Activated naive CD4-positive, alpha-beta T cell treated with anti-CD3 and anti-CD28 coated beads, Interleukin-2, amount 10 ng/mL, durations not matched to agents 7 days and 5 days (primary cell): Measurements from ENCODE around the gene RAB5A.
"Not testable (repeated sequence)": the region's sequence is repeated elsewhere in the genome, so short reads cannot be mapped to it uniquely, and the experiment has no call there.

Source experiments
- CTCF ChIA-PET: fragments of 350-600 bp; sonication (Branson Sonifier 250); formaldehyde crosslinking; loops from one replicate; lab custom pipeline; 2021; ENCODE audit warnings: antibody characterized with exemption; lab: Charles Lee
- DNase-seq: peaks from one replicate; pipeline ENCODE4 v3.0.0-alpha.2; 2020
- H3K27ac Mint-ChIP-seq: one replicate; pipeline ENCODE4 v1.8.0; 2021; ENCODE audit warnings: mild to moderate bottlenecking, moderate library complexity, mixed read lengths
- H3K27me3 Mint-ChIP-seq: one replicate; pipeline ENCODE4 v1.8.0; 2021; ENCODE audit warnings: mild to moderate bottlenecking, mixed read lengths
- H3K36me3 Mint-ChIP-seq: one replicate; pipeline ENCODE4 v1.8.0; 2021; ENCODE audit warnings: mixed read lengths
- H3K4me1 Mint-ChIP-seq: one replicate; pipeline ENCODE4 v1.8.0; 2021; ENCODE audit warnings: mixed read lengths
- H3K4me3 Mint-ChIP-seq: one replicate; pipeline ENCODE4 v1.8.0; 2021; ENCODE audit warnings: mild to moderate bottlenecking, moderate library complexity, mixed read lengths
- H3K9me3 Mint-ChIP-seq: one replicate; pipeline ENCODE4 v1.8.0; 2021; ENCODE audit warnings: mixed read lengths

The RAB5A gene

DNA sequence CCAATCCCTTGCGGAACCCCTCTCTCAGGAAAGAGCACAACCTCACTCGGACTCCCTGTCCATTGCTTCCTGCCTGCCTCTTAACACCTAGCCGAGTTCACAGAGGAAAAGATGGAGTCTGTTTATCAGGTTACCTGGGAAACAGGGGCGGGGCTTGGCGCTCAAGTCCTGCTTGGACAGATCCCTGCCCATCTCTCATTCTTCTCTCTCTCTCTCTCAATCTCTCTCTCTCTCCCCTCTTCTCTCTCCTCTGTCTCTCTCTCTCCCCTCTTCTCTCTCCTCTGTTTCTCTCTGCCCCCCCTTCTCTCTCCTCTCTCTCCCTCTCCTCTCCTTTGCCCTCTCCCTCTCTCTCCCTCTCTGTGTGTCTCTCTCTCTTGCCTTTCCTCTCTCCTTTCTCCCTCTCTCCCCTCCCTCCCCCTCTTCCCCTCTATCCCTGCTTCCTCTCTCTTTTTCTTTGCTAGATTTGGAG, 12.8 kb upstream of the RAB5A start, which contains the start of gene EFHB:
EFHB (minus strand) TSS at position 120 of the 469 bp plus-strand sequence. CDS start 199 bp downstream, outside the sequence.
- peaks cover 3% of the 10 kb centered on the region for H3K36me3 Mint-ChIP-seq
- no peaks in the 10 kb centered on the region for H3K9me3 Mint-ChIP-seq
- DNase-seq = peak; percentile 38
- CTCF ChIA-PET = no interaction called here
- peaks cover 27% of the 10 kb centered on the region for H3K4me1 Mint-ChIP-seq
- peak within 1 kb of the TSS; percentile 16 for H3K27ac Mint-ChIP-seq
- no peak within 1 kb of the TSS for H3K4me3 Mint-ChIP-seq
- peaks cover 20% of the 10 kb centered on the region for H3K27me3 Mint-ChIP-seq

GRCh38 chr3:19937459-19938294, 9.2 kb upstream of the RAB5A start:
- no peak overlapping the region for H3K27ac Mint-ChIP-seq
- no peaks in the 10 kb centered on the region for H3K9me3 Mint-ChIP-seq
- peaks cover 9% of the 10 kb centered on the region for H3K4me1 Mint-ChIP-seq
- H3K27me3 Mint-ChIP-seq = peaks cover 14% of the 10 kb centered on the region
- peaks cover 3% of the 10 kb centered on the region for H3K36me3 Mint-ChIP-seq
- no peak for DNase-seq
- CTCF ChIA-PET = interaction anchor here (1.2 kb wide), 1 partner anchor 10 kb away, joined by 3 read pairs; no protein-coding TSS in a partner anchor
- H3K4me3 Mint-ChIP-seq = no peak overlapping the region

DNA sequence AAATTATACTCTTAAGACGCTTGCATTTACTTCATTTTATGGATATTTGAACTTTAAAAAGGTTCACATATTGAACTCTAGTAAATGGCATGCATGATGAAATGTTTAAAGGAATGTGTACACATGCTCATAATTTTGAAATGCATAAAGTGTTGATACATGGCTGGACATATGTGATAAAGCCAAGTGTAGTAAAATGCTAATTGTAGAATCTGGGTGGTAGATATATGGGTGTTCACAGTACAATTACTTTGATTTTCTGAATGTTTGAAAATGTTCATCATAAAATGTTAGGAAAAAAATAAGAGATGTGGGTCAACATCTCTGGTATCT, 8.6 kb upstream of the RAB5A start:
- H3K4me3 Mint-ChIP-seq = no peak overlapping the region
- no peaks in the 10 kb centered on the region for H3K9me3 Mint-ChIP-seq
- H3K27me3 Mint-ChIP-seq = peaks cover 12% of the 10 kb centered on the region
- CTCF ChIA-PET = no interaction called here
- no peak overlapping the region for H3K27ac Mint-ChIP-seq
- peaks cover 3% of the 10 kb centered on the region for H3K36me3 Mint-ChIP-seq
- DNase-seq = no peak
- peaks cover 8% of the 10 kb centered on the region for H3K4me1 Mint-ChIP-seq

- H3K4me3 Mint-ChIP-seq = no peak overlapping the region
- peaks cover 4% of the 10 kb centered on the region for H3K36me3 Mint-ChIP-seq
- no peaks in the 10 kb centered on the region for H3K27me3 Mint-ChIP-seq
- no peak overlapping the region for H3K27ac Mint-ChIP-seq
- CTCF ChIA-PET = no interaction called here
- no peaks in the 10 kb centered on the region for H3K9me3 Mint-ChIP-seq
- H3K4me1 Mint-ChIP-seq = peaks cover 11% of the 10 kb centered on the region
- no peak for DNase-seq
Measured at GRCh38 chr3:19940643-19941042, 6.3 kb upstream of the RAB5A start.

DNA sequence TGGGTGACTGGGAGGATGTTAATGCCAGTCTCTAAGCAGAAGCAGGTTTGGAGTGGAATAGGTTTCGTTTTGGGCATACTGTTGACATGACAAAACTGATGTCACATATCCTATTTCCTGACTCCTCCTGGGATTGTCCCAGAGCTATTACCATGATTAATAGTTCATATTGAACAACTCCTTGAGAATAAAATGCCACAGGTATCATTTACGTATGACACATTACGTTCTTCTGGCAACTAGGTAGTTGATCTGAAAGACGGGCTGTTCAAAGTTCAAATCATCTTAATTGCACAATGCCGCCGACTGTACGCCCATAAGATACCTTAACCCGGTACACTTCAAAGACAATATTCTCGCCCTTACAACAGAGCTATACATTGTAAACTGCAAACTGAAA, 1.4 kb upstream of the RAB5A start:
- peaks cover 6% of the 10 kb centered on the region for H3K27me3 Mint-ChIP-seq
- peak overlapping the region; percentile 57 for H3K4me3 Mint-ChIP-seq
- H3K36me3 Mint-ChIP-seq = peaks cover 7% of the 10 kb centered on the region
- DNase-seq = no peak
- H3K9me3 Mint-ChIP-seq = no peaks in the 10 kb centered on the region
- CTCF ChIA-PET = no interaction called here
- peaks cover 34% of the 10 kb centered on the region for H3K4me1 Mint-ChIP-seq
- H3K27ac Mint-ChIP-seq = peak overlapping the region; percentile 100

DNA sequence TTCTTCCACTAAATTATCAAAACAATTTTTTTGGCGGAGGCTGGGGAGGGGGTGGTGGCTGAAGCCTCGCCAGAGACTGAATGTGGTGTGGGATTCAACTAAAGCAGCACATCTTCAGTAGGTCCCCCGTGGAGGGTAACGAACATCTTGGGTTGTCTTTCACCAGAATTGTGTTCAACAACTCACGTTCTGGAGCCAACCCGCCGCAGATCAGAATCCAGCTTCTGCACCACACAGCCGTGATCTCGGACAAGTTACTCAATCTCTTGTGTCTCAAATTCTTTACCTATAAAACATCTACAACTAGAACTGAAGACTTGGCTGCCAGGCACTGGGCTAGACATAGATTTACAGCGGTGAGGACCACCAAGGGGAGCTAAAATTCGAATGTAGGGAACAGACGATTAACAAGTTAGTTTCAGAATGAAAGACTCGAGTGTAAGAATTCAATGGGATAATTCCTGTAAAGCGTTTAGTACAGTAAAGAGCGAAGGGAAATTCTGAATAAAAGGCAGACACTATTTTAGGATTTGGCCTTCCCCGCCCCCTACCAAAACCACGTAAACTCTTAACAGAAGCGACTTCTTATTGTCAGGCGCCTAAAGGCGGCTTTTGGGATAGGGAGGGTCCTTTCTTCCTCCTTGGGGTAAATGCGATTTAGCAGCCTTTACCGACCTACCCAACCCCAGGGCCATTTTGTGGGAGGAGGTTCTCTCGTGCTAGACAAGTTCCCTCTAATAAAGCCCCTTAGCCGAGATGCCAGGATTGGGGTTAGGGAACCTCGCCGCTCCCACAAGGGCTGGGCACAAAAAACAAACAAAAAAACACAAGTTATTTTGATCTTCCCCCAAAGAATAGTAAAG, 697 bp upstream of the RAB5A start:
- no peaks in the 10 kb centered on the region for H3K9me3 Mint-ChIP-seq
- peak overlapping the region; percentile 88 for H3K4me3 Mint-ChIP-seq
- peak overlapping the region; percentile 100 for H3K27ac Mint-ChIP-seq
- H3K27me3 Mint-ChIP-seq = peaks cover 6% of the 10 kb centered on the region
- DNase-seq = no peak
- H3K36me3 Mint-ChIP-seq = peaks cover 11% of the 10 kb centered on the region
- H3K4me1 Mint-ChIP-seq = peaks cover 39% of the 10 kb centered on the region
- CTCF ChIA-PET = no interaction called here

- Mint-ChIP-seq H3K36me3 (peaks cover 20% of the 10 kb centered on the region), H3K4me3 (peak overlapping the region; percentile 88), H3K27me3 (peaks cover 6% of the 10 kb centered on the region), H3K4me1 (peaks cover 46% of the 10 kb centered on the region), H3K9me3 (no peaks in the 10 kb centered on the region), H3K27ac (peak overlapping the region; percentile 100)
- peak; percentile 60 for DNase-seq
- CTCF ChIA-PET = interaction anchor here (0.9 to 1.5 kb wide), 3 partner anchors 10 to 236 kb away, joined by 3 to 4 read pairs (median 3); no protein-coding TSS in a partner anchor
Measured at GRCh38 chr3:19947549-19948225, 790 bp downstream of the RAB5A start.

GRCh38 chr3:19948226-19948591, 1.3 kb downstream of the RAB5A start:
- H3K27ac Mint-ChIP-seq = peak overlapping the region; percentile 100
- DNase-seq = no peak
- no peaks in the 10 kb centered on the region for H3K9me3 Mint-ChIP-seq
- peak overlapping the region; percentile 88 for H3K4me3 Mint-ChIP-seq
- H3K4me1 Mint-ChIP-seq = peaks cover 46% of the 10 kb centered on the region
- peaks cover 6% of the 10 kb centered on the region for H3K27me3 Mint-ChIP-seq
- H3K36me3 Mint-ChIP-seq = peaks cover 20% of the 10 kb centered on the region
- CTCF ChIA-PET = interaction anchor here (0.9 to 1.5 kb wide), 3 partner anchors 11 to 235 kb away, joined by 3 to 4 read pairs (median 3); no protein-coding TSS in a partner anchor

GRCh38 chr3:19950316-19950715, 3.4 kb downstream of the RAB5A start:
- CTCF ChIA-PET = no interaction called here
- Mint-ChIP-seq H3K4me3 (no peak overlapping the region), H3K36me3 (peaks cover 30% of the 10 kb centered on the region), H3K27ac (no peak overlapping the region), H3K27me3 (peaks cover 6% of the 10 kb centered on the region), H3K4me1 (peaks cover 46% of the 10 kb centered on the region), H3K9me3 (no peaks in the 10 kb centered on the region)
- DNase-seq = no peak

DNA sequence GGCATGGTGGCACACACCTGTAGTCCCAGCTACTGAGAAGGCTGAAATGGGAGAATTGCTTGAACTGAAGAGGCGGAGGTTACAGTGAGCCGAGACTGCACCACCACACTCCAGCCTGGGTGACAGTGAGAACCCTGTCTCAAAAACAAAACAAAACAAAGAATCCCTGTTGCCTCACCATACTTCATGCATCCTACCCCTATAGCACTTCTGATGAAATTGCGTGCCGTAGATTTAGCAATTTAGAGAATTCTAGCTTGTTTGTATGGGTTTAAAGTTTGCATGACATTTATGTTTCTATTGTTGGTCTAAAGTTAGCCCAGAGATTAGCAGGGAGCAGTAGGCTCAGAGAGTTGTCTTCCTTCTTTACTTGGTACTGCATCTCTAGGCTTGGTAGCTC, 7.8 kb downstream of the RAB5A start:
- H3K36me3 Mint-ChIP-seq = peaks cover 41% of the 10 kb centered on the region
- H3K9me3 Mint-ChIP-seq = no peaks in the 10 kb centered on the region
- CTCF ChIA-PET = no interaction called here
- peaks cover 34% of the 10 kb centered on the region for H3K4me1 Mint-ChIP-seq
- no peak for DNase-seq
- H3K4me3 Mint-ChIP-seq = no peak overlapping the region
- H3K27ac Mint-ChIP-seq = no peak overlapping the region
- no peaks in the 10 kb centered on the region for H3K27me3 Mint-ChIP-seq

GRCh38 chr3:19957354-19957753, 10.5 kb downstream of the RAB5A start:
- H3K9me3 Mint-ChIP-seq, H3K27ac Mint-ChIP-seq, H3K27me3 Mint-ChIP-seq, DNase-seq, CTCF ChIA-PET, H3K4me3 Mint-ChIP-seq: not testable (repeated sequence)
- Mint-ChIP-seq H3K4me1 (peaks cover 27% of the 10 kb centered on the region), H3K36me3 (peaks cover 33% of the 10 kb centered on the region)

DNA sequence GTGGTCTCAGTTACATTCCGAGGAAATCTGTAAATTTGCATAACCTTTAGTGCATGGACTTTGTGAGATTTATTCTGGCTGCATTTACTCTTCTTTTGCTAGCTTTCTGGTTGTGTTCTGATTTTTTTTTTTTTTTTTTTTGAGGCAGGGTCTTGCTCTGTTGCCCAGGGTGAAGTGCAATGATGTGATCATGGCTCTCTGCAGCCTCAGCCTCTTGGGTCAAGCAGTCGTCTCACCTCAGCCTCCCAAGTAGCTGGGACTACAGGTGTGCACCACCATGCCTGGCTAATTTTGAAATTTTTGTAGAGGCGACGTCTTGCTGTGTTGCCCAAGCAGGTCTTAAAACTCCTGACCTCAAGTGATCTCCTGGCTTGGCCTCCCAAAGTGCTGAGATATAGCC, 12.6 kb downstream of the RAB5A start:
- CTCF ChIA-PET = interaction anchor here (0.7 kb wide), 1 partner anchor 1387 kb away, joined by 3 read pairs; no protein-coding TSS in a partner anchor
- H3K27me3 Mint-ChIP-seq = no peaks in the 10 kb centered on the region
- no peak for DNase-seq
- H3K36me3 Mint-ChIP-seq = peaks cover 31% of the 10 kb centered on the region
- H3K4me1 Mint-ChIP-seq = peaks cover 27% of the 10 kb centered on the region
- no peak overlapping the region for H3K27ac Mint-ChIP-seq
- no peaks in the 10 kb centered on the region for H3K9me3 Mint-ChIP-seq
- H3K4me3 Mint-ChIP-seq = no peak overlapping the region

DNA sequence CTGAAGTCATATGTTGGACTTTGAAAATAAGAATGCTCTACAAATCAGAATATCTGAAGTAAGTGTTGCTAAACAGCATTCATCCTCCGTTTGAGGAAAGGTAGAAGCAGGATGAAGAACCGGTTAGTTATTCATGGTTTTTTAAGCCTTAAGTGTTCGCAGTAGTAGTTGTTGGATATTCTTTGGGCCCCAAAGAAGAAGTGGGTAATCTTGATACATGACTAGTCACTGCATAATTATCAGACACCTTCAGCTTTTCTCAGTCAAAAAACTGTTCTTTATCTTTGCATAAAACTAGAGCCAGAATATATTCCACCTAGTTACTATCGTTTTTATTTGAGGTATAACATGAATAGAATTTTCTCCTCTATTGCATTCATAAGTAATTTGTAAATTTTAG, 13.8 kb downstream of the RAB5A start:
- no peak for DNase-seq
- Mint-ChIP-seq H3K9me3 (no peaks in the 10 kb centered on the region), H3K36me3 (peaks cover 25% of the 10 kb centered on the region), H3K4me1 (peaks cover 25% of the 10 kb centered on the region), H3K4me3 (no peak overlapping the region), H3K27me3 (no peaks in the 10 kb centered on the region), H3K27ac (no peak overlapping the region)
- CTCF ChIA-PET = no interaction called here

GRCh38 chr3:19961960-19962359, 15.1 kb downstream of the RAB5A start:
- Mint-ChIP-seq H3K36me3 (peaks cover 26% of the 10 kb centered on the region), H3K4me1 (peaks cover 21% of the 10 kb centered on the region), H3K27me3 (no peaks in the 10 kb centered on the region), H3K4me3 (no peak overlapping the region), H3K27ac (no peak overlapping the region), H3K9me3 (no peaks in the 10 kb centered on the region)
- CTCF ChIA-PET = no interaction called here
- no peak for DNase-seq
